Stimulated activated CD8-positive, alpha-beta memory T cell treated with anti-CD3 and anti-CD28 coated beads, Interleukin-4, amount 100 ng/mL, for 24 hours (primary cell): ENCODE data around the gene RAPGEF4.
A peak's percentile ranks its signal among the peaks of the same experiment; 100 is the strongest.
"Not testable (repeated sequence)": the region's sequence is repeated elsewhere in the genome, so short reads cannot be mapped to it uniquely, and the experiment has no call there.

ENCODE experiments used
- DNase-seq: peaks from one replicate; pipeline ENCODE4 v3.0.0-alpha.2; 2020; ENCODE audit warnings: low read depth

RAPGEF4 gene

GRCh38 chr2:172726172-172726735, 9.4 kb upstream of the RAPGEF4 start:
- no peak for DNase-seq

GRCh38 chr2:172730411-172730810, 5.2 kb upstream of the RAPGEF4 start:
- DNase-seq: no peak

GRCh38 chr2:172734711-172735581, 699 bp upstream of the RAPGEF4 start:
- DNase-seq: peak; percentile 12

- no peak for DNase-seq
Measured at GRCh38 chr2:172736424-172737174, 954 bp downstream of the RAPGEF4 start.

GRCh38 chr2:172739661-172740266, 4.1 kb downstream of the RAPGEF4 start:
- no peak for DNase-seq

- DNase-seq: no peak
Measured at GRCh38 chr2:172740856-172741255, 5.2 kb downstream of the RAPGEF4 start.

- DNase-seq: no peak
Measured at GRCh38 chr2:172742931-172743540, 7.4 kb downstream of the RAPGEF4 start.

- DNase-seq: no peak
Measured at GRCh38 chr2:172743898-172744297, 8.3 kb downstream of the RAPGEF4 start.

GRCh38 chr2:172745636-172746035, 10.0 kb downstream of the RAPGEF4 start:
- DNase-seq: no peak

- DNase-seq: not testable (repeated sequence)
Measured at GRCh38 chr2:172748543-172748942, 12.9 kb downstream of the RAPGEF4 start.

GRCh38 chr2:172749388-172749787, 13.7 kb downstream of the RAPGEF4 start:
- no peak for DNase-seq

GRCh38 chr2:172751564-172751963, 15.9 kb downstream of the RAPGEF4 start:
- DNase-seq: no peak

GRCh38 chr2:172753610-172754009, 18.0 kb downstream of the RAPGEF4 start:
- no peak for DNase-seq

- no peak for DNase-seq
Measured at GRCh38 chr2:172759441-172759840, 23.8 kb downstream of the RAPGEF4 start.

GRCh38 chr2:172761306-172761705, 25.7 kb downstream of the RAPGEF4 start:
- DNase-seq: no peak

GRCh38 chr2:172762574-172762973, 26.9 kb downstream of the RAPGEF4 start:
- DNase-seq: no peak

- DNase-seq: no peak
Measured at GRCh38 chr2:172763079-172763478, 27.4 kb downstream of the RAPGEF4 start.

- no peak for DNase-seq
Measured at GRCh38 chr2:172765662-172766061, 30.0 kb downstream of the RAPGEF4 start.

GRCh38 chr2:172768401-172768800, 32.8 kb downstream of the RAPGEF4 start:
- no peak for DNase-seq

GRCh38 chr2:172769879-172770278, 34.2 kb downstream of the RAPGEF4 start:
- no peak for DNase-seq

GRCh38 chr2:172770887-172771286, 35.2 kb downstream of the RAPGEF4 start:
- DNase-seq: no peak

- no peak for DNase-seq
Measured at GRCh38 chr2:172772633-172773032, 37.0 kb downstream of the RAPGEF4 start.
